ENCODE data around the gene KCNJ11.
"Not testable (repeated sequence)": the region's sequence is repeated elsewhere in the genome, so short reads cannot be mapped to it uniquely, and the experiment has no call there.

The KCNJ11 gene

GRCh38 chr11:17388609-17389210 lies at the start of gene KCNJ11:
TSS of gene KCNJ11 (minus strand) at chr11:17388659. CDS start at chr11:17388091, 568 bp downstream.
- peak; percentile 64 for DNase-seq

GRCh38 chr11:17437366-17437765 lies 48.9 kb upstream of the KCNJ11 start:
- no peak for DNase-seq

GRCh38 chr11:17434108-17434507 lies 45.6 kb upstream of the KCNJ11 start:
- no peak for DNase-seq

GRCh38 chr11:17432002-17432401 lies 43.5 kb upstream of the KCNJ11 start:
- no peak for DNase-seq

GRCh38 chr11:17431139-17431538 lies 42.7 kb upstream of the KCNJ11 start:
- DNase-seq: no peak

- DNase-seq: no peak
These were observed 42.2 kb upstream of the KCNJ11 start for GRCh38 chr11:17430616-17431015.

- no peak for DNase-seq
These were observed 40.5 kb upstream of the KCNJ11 start for GRCh38 chr11:17428925-17429324.

GRCh38 chr11:17428261-17428660 lies 39.8 kb upstream of the KCNJ11 start:
- DNase-seq: no peak

GRCh38 chr11:17426233-17426632 lies 37.8 kb upstream of the KCNJ11 start:
- DNase-seq: not testable (repeated sequence)

- no peak for DNase-seq
These were observed 35.3 kb upstream of the KCNJ11 start for GRCh38 chr11:17423533-17424310.

- peak; percentile 22 for DNase-seq
These were observed 33.3 kb upstream of the KCNJ11 start for GRCh38 chr11:17421781-17422180.

- DNase-seq: no peak
These were observed 30.1 kb upstream of the KCNJ11 start for GRCh38 chr11:17418444-17419081.

GRCh38 chr11:17416492-17416891 lies 28.0 kb upstream of the KCNJ11 start:
- DNase-seq: no peak

GRCh38 chr11:17415523-17416104 lies 27.2 kb upstream of the KCNJ11 start:
- DNase-seq: no peak

- DNase-seq: no peak
These were observed 26.5 kb upstream of the KCNJ11 start for GRCh38 chr11:17414992-17415391.

- peak; percentile 79 for DNase-seq
These were observed 25.9 kb upstream of the KCNJ11 start for GRCh38 chr11:17414317-17414737.

- DNase-seq: peak; percentile 79
These were observed 25.2 kb upstream of the KCNJ11 start for GRCh38 chr11:17413414-17414316.

GRCh38 chr11:17412488-17413180 lies 24.2 kb upstream of the KCNJ11 start:
- no peak for DNase-seq

GRCh38 chr11:17411418-17411817 lies 23.0 kb upstream of the KCNJ11 start:
- DNase-seq: no peak

- DNase-seq: no peak
These were observed 22.3 kb upstream of the KCNJ11 start for GRCh38 chr11:17410606-17411379.

GRCh38 chr11:17408641-17409040 lies 20.2 kb upstream of the KCNJ11 start:
- DNase-seq: peak; percentile 21
